ENCODE results near the gene KAT2B.

KAT2B gene

GRCh38 chr3:20148466-20148865 is 108.2 kb downstream of the KAT2B start:
- no peak for DNase-seq

GRCh38 chr3:20154078-20154477 is 113.8 kb downstream of the KAT2B start:
- DNase-seq = no peak

GRCh38 chr3:20154928-20155327 is 114.7 kb downstream of the KAT2B start:
- no peak for DNase-seq

GRCh38 chr3:20160230-20160629 is 120.0 kb downstream of the KAT2B start:
- DNase-seq = no peak

- DNase-seq = no peak
Observed at GRCh38 chr3:20161714-20162113, 121.5 kb downstream of the KAT2B start.

- DNase-seq = no peak
Observed at GRCh38 chr3:20173844-20174410, 133.7 kb downstream of the KAT2B start.

GRCh38 chr3:20181276-20181675 is 141.0 kb downstream of the KAT2B start:
- no peak for DNase-seq

- DNase-seq = no peak
Observed at GRCh38 chr3:20182206-20182605, 142.0 kb downstream of the KAT2B start.

GRCh38 chr3:20185331-20185678 is 145.1 kb downstream of the KAT2B start:
- DNase-seq = no peak

GRCh38 chr3:20185679-20186599 is 145.7 kb downstream of the KAT2B start, which contains the start of gene SGO1:
SGO1 (minus strand) TSS chr3:20186206; CDS start chr3:20184027, 2,179 bp downstream.
- peak; percentile 100 for DNase-seq

GRCh38 chr3:20186600-20187004 is 146.4 kb downstream of the KAT2B start:
- DNase-seq = no peak

GRCh38 chr3:20190991-20191390 is 150.7 kb downstream of the KAT2B start:
- no peak for DNase-seq

GRCh38 chr3:20194793-20195460 is 154.7 kb downstream of the KAT2B start:
- no peak for DNase-seq

GRCh38 chr3:20197775-20198174 is 157.5 kb downstream of the KAT2B start:
- DNase-seq = no peak

- no peak for DNase-seq
Observed at GRCh38 chr3:20201143-20201542, 160.9 kb downstream of the KAT2B start.
